OCI-LY1 (cell line): ENCODE measurements around the gene ANK3.

Experiments
- H2AFZ ChIP-seq: fragments of 200-600 bp; sonication (generic), shearing (Covaris generic); 2 replicates; pipeline ENCODE4 v1.6.0; 2014; ENCODE audit warnings: antibody characterized with exemption, mild to moderate bottlenecking, low read length
- H3F3A ChIP-seq: fragments of 200-600 bp; sonication (generic), shearing (Covaris generic); 2 replicates; pipeline ENCODE4 v1.6.0; 2014; ENCODE audit warnings: mild to moderate bottlenecking, antibody characterized with exemption, low read length, moderate library complexity; ENCODE audit not compliant: insufficient read depth
- H3K27ac ChIP-seq: fragments of 200-600 bp; sonication (generic); 2 replicates; pipeline ENCODE4 v1.5.1; 2014; ENCODE audit warnings: low read length, mixed run types, mild to moderate bottlenecking, low read depth; ENCODE audit not compliant: poor library complexity, severe bottlenecking
- H3K27me3 ChIP-seq: fragments of 200-600 bp; sonication (generic); 2 replicates; pipeline ENCODE4 v1.6.0; 2014; ENCODE audit warnings: antibody characterized with exemption, mild to moderate bottlenecking, low read length, moderate library complexity; ENCODE audit not compliant: insufficient read depth
- H3K36me3 ChIP-seq: fragments of 200-600 bp; sonication (generic); 2 replicates; pipeline ENCODE4 v1.6.1; 2014; ENCODE audit warnings: mild to moderate bottlenecking, antibody characterized with exemption, low read length, moderate library complexity, mixed read lengths; ENCODE audit not compliant: insufficient read depth
- H3K4me1 ChIP-seq: fragments of 200-600 bp; sonication (generic); 2 replicates; pipeline ENCODE4 v1.5.1; 2014; ENCODE audit warnings: mild to moderate bottlenecking, low read length, moderate library complexity; ENCODE audit not compliant: insufficient read depth, severe bottlenecking
- H3K4me2 ChIP-seq: fragments of 200-600 bp; sonication (generic), shearing (Covaris generic); 2 replicates; pipeline ENCODE4 v1.6.1; 2014; ENCODE audit warnings: low read length
- H3K4me3 ChIP-seq: fragments of 200-600 bp; sonication (generic); 2 replicates; pipeline ENCODE4 v1.5.1; 2014; ENCODE audit warnings: low read length, low read depth, mild to moderate bottlenecking, mixed read lengths; ENCODE audit not compliant: poor library complexity, severe bottlenecking
- H3K79me2 ChIP-seq: fragments of 200-600 bp; shearing (Covaris generic); 2 replicates; pipeline ENCODE4 v1.6.1; 2016; ENCODE audit warnings: mixed run types, low read length, mixed read lengths; ENCODE audit not compliant: insufficient read depth
- H3K9ac ChIP-seq: fragments of 200-600 bp; sonication (generic), shearing (Covaris generic); 2 replicates; pipeline ENCODE4 v1.6.1; 2014; ENCODE audit warnings: mild to moderate bottlenecking, low read length, mixed read lengths
- H3K9me2 ChIP-seq: fragments of 200-600 bp; sonication (generic), shearing (Covaris generic); 2 replicates; pipeline ENCODE4 v1.6.1; 2014; ENCODE audit warnings: low read depth, mild to moderate bottlenecking, low read length, mixed read lengths
- H3K9me3 ChIP-seq: fragments of 200-600 bp; shearing (Covaris generic); 2 replicates; pipeline ENCODE4 v1.6.1; 2014; ENCODE audit warnings: low read length, mixed read lengths
- H4K20me1 ChIP-seq: fragments of 200-600 bp; sonication (generic), shearing (Covaris generic); 2 replicates; pipeline ENCODE4 v1.6.0; 2016; ENCODE audit warnings: mild to moderate bottlenecking, low read length; ENCODE audit not compliant: insufficient read depth
- EZH2 ChIP-seq: fragments of 200-600 bp; sonication (generic), shearing (Covaris generic); IDR thresholded peaks from 2 replicates; pipeline ENCODE4 v1.8.0; 2017; ENCODE audit warnings: borderline replicate concordance, mixed run types, mild to moderate bottlenecking, antibody characterized with exemption, low read length, moderate library complexity, mixed read lengths
- TF ChIP-seq, protein P1 (sequence below): fragments of 200-600 bp; sonication (generic), shearing (Covaris generic); IDR thresholded peaks from 2 replicates; pipeline ENCODE4 v1.5.1; 2017; ENCODE audit warnings: mild to moderate bottlenecking, antibody characterized with exemption, low read length, moderate library complexity, mixed read lengths

Gene ANK3

GRCh38 chr10:60369547-60369930, 20.1 kb downstream of the ANK3 start:
- TF ChIP-seq EZH2, result no peak
- TF ChIP-seq, protein P1, sequence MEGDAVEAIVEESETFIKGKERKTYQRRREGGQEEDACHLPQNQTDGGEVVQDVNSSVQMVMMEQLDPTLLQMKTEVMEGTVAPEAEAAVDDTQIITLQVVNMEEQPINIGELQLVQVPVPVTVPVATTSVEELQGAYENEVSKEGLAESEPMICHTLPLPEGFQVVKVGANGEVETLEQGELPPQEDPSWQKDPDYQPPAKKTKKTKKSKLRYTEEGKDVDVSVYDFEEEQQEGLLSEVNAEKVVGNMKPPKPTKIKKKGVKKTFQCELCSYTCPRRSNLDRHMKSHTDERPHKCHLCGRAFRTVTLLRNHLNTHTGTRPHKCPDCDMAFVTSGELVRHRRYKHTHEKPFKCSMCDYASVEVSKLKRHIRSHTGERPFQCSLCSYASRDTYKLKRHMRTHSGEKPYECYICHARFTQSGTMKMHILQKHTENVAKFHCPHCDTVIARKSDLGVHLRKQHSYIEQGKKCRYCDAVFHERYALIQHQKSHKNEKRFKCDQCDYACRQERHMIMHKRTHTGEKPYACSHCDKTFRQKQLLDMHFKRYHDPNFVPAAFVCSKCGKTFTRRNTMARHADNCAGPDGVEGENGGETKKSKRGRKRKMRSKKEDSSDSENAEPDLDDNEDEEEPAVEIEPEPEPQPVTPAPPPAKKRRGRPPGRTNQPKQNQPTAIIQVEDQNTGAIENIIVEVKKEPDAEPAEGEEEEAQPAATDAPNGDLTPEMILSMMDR, result no peak
- Histone ChIP-seq H3K9me3 (no peaks in the 10 kb centered on the region), H3K27me3 (no peaks in the 10 kb centered on the region), H3K4me2 (peak overlapping the region; percentile 71), H4K20me1 (no peaks in the 10 kb centered on the region), H3K4me3 (peak overlapping the region; percentile 62), H2AFZ (no peak overlapping the region), H3K9me2 (no peaks in the 10 kb centered on the region), H3K27ac (peak overlapping the region; percentile 87), H3K9ac (peak overlapping the region; percentile 62), H3K79me2 (peaks cover 69% of the 10 kb centered on the region), H3K36me3 (no peaks in the 10 kb centered on the region), H3F3A (no peaks in the 10 kb centered on the region), H3K4me1 (peaks cover 99% of the 10 kb centered on the region)

- H3K9me2 ChIP-seq, result no peaks in the 10 kb centered on the region
- peak overlapping the region; percentile 71 for H3K4me2 ChIP-seq
- H2AFZ ChIP-seq, result no peak overlapping the region
- no peaks in the 10 kb centered on the region for H3K36me3 ChIP-seq
- H3K9ac ChIP-seq, result peak overlapping the region; percentile 62
- no peaks in the 10 kb centered on the region for H4K20me1 ChIP-seq
- no peaks in the 10 kb centered on the region for H3K27me3 ChIP-seq
- H3K9me3 ChIP-seq, result no peaks in the 10 kb centered on the region
- H3K79me2 ChIP-seq, result peaks cover 65% of the 10 kb centered on the region
- H3F3A ChIP-seq, result no peaks in the 10 kb centered on the region
- H3K4me1 ChIP-seq, result peaks cover 99% of the 10 kb centered on the region
- no peak for TF ChIP-seq EZH2
- TF ChIP-seq, protein P1, result no peak
- H3K4me3 ChIP-seq, result peak overlapping the region; percentile 62
- H3K27ac ChIP-seq, result peak overlapping the region; percentile 87
Measured at GRCh38 chr10:60368875-60369546, 20.7 kb downstream of the ANK3 start.

- TF ChIP-seq, protein P1, result no peak
- no peak for TF ChIP-seq EZH2
- no peaks in the 10 kb centered on the region for H3K9me3 ChIP-seq
- no peaks in the 10 kb centered on the region for H3K9me2 ChIP-seq
- H3K27me3 ChIP-seq, result no peaks in the 10 kb centered on the region
- peaks cover 97% of the 10 kb centered on the region for H3K4me1 ChIP-seq
- peak overlapping the region; percentile 87 for H3K27ac ChIP-seq
- H3K36me3 ChIP-seq, result no peaks in the 10 kb centered on the region
- peak overlapping the region; percentile 62 for H3K9ac ChIP-seq
- H3K4me3 ChIP-seq, result peak overlapping the region; percentile 62
- no peaks in the 10 kb centered on the region for H4K20me1 ChIP-seq
- no peak overlapping the region for H2AFZ ChIP-seq
- H3K4me2 ChIP-seq, result peak overlapping the region; percentile 71
- H3K79me2 ChIP-seq, result peaks cover 64% of the 10 kb centered on the region
- H3F3A ChIP-seq, result no peaks in the 10 kb centered on the region
Measured at GRCh38 chr10:60367901-60368300, 21.8 kb downstream of the ANK3 start.
